Pancreas (tissue), 10 donors: ENCODE results near the gene SPRR5. TPM values are rescaled to one million over a fixed set of nuclear protein-coding genes. Genes with fewer than 3 reads are reported as not detected.

Source experiments
- ATAC-seq, 4 donors: fragments of 200-7000 bp; cut with Tn5 transposase; one replicate each; pipeline versions ENCODE4 v1.8.0 to v1.9.1; 2020; ENCODE audit warnings: mild to moderate bottlenecking in 4 of 4, moderate library complexity in 4 of 4
- DNase-seq, 6 donors: peaks; one replicate each; pipeline ENCODE4 v3.0.0-alpha.2; 2020
- FAIRE-seq: peaks from 2 replicates; lab custom pipeline; 2012; peaks lifted over from hg19 to GRCh38; lab: Jason Lieb, UNC
- H3K27ac ChIP-seq, 4 donors: fragments of 200-600 bp; sonication (generic); 1 replicate in 3 of 4; 2 replicates in 1 of 4; pipeline versions ENCODE4 v1.5.0 to v1.8.0; 2020
- H3K27me3 ChIP-seq, 4 donors: fragments of 200-600 bp; one replicate each; pipeline ENCODE4 v1.8.0; 2021
- H3K36me3 ChIP-seq, 3 donors: fragments of 200-600 bp; sonication (generic) in 1 of 3; one replicate each; pipeline versions ENCODE4 v1.5.0 to v1.8.0; 2020 to 2021
- H3K4me1 ChIP-seq, 3 donors: fragments of 200-600 bp; one replicate each; pipeline ENCODE4 v1.8.0; 2021
- H3K4me3 ChIP-seq, 4 donors: fragments of 200-600 bp; sonication (generic) in 2 of 4; one replicate each; pipeline versions ENCODE4 v1.5.0 to v1.8.0; 2020 to 2021
- H3K9me3 ChIP-seq, 4 donors: fragments of 200-600 bp; one replicate each; pipeline ENCODE4 v1.8.0; 2021
- WGBS, 2 donors: extraction: QIAGEN DNeasy Blood & Tissue Kit; methylation state at CpG; one replicate each; pipeline ENCODE4 v1.1.7; 2013; 5-methylcytosine and 5-hydroxymethylcytosine counted together
- intact Hi-C, 3 donors: fragments of 100-400 bp; cut with DNase I; formaldehyde crosslinking; loops; one replicate each; pipeline versions ENCODE4 v1.11.1 to v1.14.2; 2022
- polyA plus RNA-seq, 2 donors: library from polyadenylated mRNA; stranded (reverse); fragments of 200-250 nt; gene quantifications; one replicate each; pipeline ENCODE4 v1.2.3, GENCODE V29; 2013
- total RNA-seq, 6 donors: library from RNA; stranded (reverse); fragmentation: NEBNext Ultra II Directional in 4 of 6; extraction: Animal tissue kit (Norgen Biotek cat#: 25700) in 4 of 6; gene quantifications; one replicate each; pipeline versions ENCODE4 v1.2.1 to v1.2.4, GENCODE V29; 2021 to 2023
- TF ChIP-seq, protein P1 (sequence below), 4 donors: fragments of 200-600 bp; sonication (generic) in 3 of 4; IDR thresholded peaks; one replicate each; pipeline versions ENCODE4 v1.5.0 to v1.8.0; 2021; ENCODE audit warnings: antibody characterized with exemption in 4 of 4
- donor health status: healthy with polysubstance abuse.
- donor health status: DM: no; HTN: no; CAD: no; lungs with moderate emphysema.
- donor health status: DM: no; HTN: no; CAD: no.
- donor health status: control.
- donor health status: control.
- donor health status: Bipolar disorder and iron deficiency.
- donor health status: DM: yes; HTN: yes; CAD: no.
- donor health status: DM: no; HTN: no; CAD: no.
- donor health status: DM: no; HTN: no; CAD: no.
- donor health status: DM: yes; HTN: yes; CAD: no.

The SPRR5 gene
- total and polyA plus RNA-seq, 8 donors = not detected

DNA sequence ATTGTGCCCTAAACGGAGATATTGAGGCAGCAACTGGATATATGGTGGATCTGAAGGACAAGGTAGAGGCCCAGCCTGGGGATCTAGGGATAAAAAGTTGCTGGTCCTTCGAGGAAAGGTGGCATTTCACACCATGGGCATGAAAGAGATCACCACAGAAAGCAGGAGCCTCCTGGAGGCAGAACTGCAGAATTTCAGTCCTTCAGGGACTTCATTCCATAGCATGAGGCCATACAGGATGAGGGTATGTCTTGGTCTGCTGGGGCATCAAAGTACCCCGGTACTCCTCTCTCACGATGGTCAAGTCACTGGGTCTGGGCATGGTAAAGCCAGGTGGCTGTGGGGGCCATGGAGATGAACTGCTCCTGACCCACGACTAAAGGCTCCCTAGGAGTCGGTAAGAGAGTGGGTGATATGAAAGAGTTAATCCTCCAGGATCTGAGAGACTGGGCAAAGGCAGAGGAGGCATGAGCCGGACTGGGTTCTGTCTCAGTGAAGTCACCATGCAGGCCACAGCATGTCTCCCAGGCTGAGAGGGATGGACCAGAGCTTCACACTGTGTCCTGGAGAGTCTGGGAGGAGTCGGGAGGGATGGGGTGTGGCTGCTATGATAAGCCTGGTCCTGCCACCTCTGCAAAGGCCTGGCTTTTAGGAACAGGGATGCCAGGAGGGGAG is 5.8 kb upstream of the SPRR5 start:
- no peaks in the 10 kb centered on the region for H3K9me3 ChIP-seq
- ATAC-seq (no peak), FAIRE-seq (no peak), DNase-seq (no peak)
- H3K4me3 ChIP-seq = no peak overlapping the region
- no peaks in the 10 kb centered on the region for H3K27me3 ChIP-seq
- WGBS, 2 donors = 54 to 57% methylated on average over 8 of the region's 8 CpGs
- H3K4me1 ChIP-seq = no peaks in the 10 kb centered on the region
- no peaks in the 10 kb centered on the region for H3K36me3 ChIP-seq
- TF ChIP-seq, protein P1, sequence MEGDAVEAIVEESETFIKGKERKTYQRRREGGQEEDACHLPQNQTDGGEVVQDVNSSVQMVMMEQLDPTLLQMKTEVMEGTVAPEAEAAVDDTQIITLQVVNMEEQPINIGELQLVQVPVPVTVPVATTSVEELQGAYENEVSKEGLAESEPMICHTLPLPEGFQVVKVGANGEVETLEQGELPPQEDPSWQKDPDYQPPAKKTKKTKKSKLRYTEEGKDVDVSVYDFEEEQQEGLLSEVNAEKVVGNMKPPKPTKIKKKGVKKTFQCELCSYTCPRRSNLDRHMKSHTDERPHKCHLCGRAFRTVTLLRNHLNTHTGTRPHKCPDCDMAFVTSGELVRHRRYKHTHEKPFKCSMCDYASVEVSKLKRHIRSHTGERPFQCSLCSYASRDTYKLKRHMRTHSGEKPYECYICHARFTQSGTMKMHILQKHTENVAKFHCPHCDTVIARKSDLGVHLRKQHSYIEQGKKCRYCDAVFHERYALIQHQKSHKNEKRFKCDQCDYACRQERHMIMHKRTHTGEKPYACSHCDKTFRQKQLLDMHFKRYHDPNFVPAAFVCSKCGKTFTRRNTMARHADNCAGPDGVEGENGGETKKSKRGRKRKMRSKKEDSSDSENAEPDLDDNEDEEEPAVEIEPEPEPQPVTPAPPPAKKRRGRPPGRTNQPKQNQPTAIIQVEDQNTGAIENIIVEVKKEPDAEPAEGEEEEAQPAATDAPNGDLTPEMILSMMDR (IDR thresholded peaks at IDR 0.05) = no peak
- intact Hi-C loops = no loop called here
- H3K27ac ChIP-seq = no peak overlapping the region

DNA sequence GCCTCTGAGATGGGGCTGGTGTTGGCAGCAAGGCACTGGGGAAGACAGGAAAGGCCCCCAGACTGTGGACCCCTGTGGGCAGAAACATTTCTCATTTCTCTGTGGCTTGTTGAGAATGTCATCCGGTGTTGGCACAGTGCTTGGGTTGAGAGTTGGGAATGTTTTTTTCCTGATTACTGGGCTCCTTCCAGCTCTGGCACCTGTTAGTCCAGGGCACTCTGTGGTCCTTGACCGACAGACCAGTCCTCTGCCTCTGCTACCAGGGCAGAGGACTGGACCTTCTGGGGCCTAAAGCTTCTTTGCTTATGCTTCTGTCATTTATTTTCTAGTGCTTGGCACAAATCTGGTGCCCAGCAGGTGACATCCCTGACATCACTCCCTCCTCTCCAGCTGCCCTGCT is 4.8 kb upstream of the SPRR5 start:
- Histone ChIP-seq H3K4me1 (no peaks in the 10 kb centered on the region), H3K27ac (no peak overlapping the region), H3K4me3 (no peak overlapping the region), H3K27me3 (no peaks in the 10 kb centered on the region), H3K9me3 (no peaks in the 10 kb centered on the region), H3K36me3 (no peaks in the 10 kb centered on the region)
- FAIRE-seq (no peak), ATAC-seq (no peak), DNase-seq (no peak)
- intact Hi-C loops = no loop called here
- TF ChIP-seq, protein P1 (IDR thresholded peaks at IDR 0.05) = no peak
- WGBS, 2 donors = 49 to 72% methylated on average over 2 of the region's 2 CpGs

DNA sequence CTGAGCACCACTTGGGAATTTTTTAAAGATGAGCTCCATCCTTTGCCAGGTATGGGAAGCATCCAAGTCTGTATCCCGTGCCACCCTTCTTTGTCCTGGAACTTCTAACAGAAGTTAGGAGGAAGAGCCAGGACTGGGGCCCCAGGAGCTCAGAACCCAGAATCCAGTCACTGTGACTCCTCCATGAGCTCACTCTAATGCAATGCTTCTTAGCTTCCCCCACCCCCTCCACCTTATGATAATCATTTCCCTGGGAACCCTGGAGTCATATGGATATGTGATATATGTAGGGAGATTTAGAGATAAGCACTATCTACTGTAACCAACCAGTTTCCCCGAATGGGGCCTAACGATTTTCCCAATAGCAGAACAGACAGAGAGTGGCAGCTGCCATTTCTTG is 758 bp upstream of the SPRR5 start:
- 54 to 66% methylated on average over 3 of the region's 3 CpGs for whole genome bisulfite sequencing, 2 donors
- H3K4me1 ChIP-seq = no peaks in the 10 kb centered on the region
- ATAC-seq = no peak

DNA sequence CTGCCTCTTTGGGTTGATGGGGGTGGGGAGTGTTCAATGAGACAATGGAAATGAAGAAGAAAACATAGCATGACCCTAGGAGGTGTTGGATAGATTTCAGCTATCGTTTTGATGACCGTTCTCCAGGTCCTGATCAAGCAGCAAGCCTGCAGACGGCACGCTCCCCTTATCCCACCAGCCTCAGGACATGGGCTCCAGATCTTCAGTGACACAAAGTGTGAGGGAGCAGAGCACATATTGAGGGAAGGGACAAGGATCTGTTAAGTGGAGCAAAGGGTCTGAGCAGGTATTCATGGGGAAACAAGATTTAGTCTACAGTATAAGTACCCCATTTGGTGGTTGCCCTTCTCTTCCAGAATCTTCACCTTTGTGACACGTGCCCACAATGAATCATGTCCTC is 4.7 kb downstream of the SPRR5 start:
- no peak overlapping the region for H3K4me3 ChIP-seq
- intact Hi-C loops = no loop called here
- no peaks in the 10 kb centered on the region for H3K4me1 ChIP-seq
- FAIRE-seq (no peak), DNase-seq (no peak), ATAC-seq (no peak)
- H3K27me3 ChIP-seq = no peaks in the 10 kb centered on the region
- no peak overlapping the region for H3K27ac ChIP-seq
- 69 to 81% methylated on average over 5 of the region's 5 CpGs for WGBS, 2 donors
- TF ChIP-seq, protein P1 (IDR thresholded peaks at IDR 0.05) = no peak
- H3K36me3 ChIP-seq = no peaks in the 10 kb centered on the region
- H3K9me3 ChIP-seq = no peaks in the 10 kb centered on the region

More for the DNA sequence above, 758 bp upstream of the SPRR5 start:
- H3K27me3 ChIP-seq = no peaks in the 10 kb centered on the region
- TF ChIP-seq, protein P1 (IDR thresholded peaks at IDR 0.05) = no peak
- DNase-seq = no peak
- intact Hi-C loops = no loop called here
- H3K9me3 ChIP-seq = no peaks in the 10 kb centered on the region
- no peaks in the 10 kb centered on the region for H3K36me3 ChIP-seq
- FAIRE-seq = no peak
- H3K4me3 ChIP-seq = no peak overlapping the region
- no peak overlapping the region for H3K27ac ChIP-seq

DNA sequence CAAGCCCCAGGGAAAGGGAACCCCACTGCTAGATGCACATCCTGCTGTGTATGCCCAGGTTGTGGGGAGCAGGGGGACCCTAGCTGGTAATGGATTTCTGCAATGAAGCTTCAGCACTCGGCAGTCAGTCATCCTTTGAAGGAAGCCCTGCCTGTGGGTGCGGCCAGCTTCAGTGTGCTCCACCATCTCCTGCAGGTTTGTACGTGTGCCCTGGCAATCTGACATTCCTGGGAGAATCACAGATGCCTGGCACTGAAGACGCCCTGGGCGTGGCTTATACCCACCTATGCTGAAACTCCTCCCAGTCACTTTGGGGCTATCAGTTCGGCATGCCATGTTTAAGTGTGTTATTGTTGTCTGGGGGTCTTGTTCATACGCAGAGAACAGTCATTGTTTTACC is 6.8 kb downstream of the SPRR5 start:
- intact Hi-C loops = no loop called here
- no peak overlapping the region for H3K4me3 ChIP-seq
- no peaks in the 10 kb centered on the region for H3K9me3 ChIP-seq
- no peak for DNase-seq
- no peak for ATAC-seq
- no peaks in the 10 kb centered on the region for H3K27me3 ChIP-seq
- no peaks in the 10 kb centered on the region for H3K4me1 ChIP-seq
- no peak overlapping the region for H3K27ac ChIP-seq
- no peaks in the 10 kb centered on the region for H3K36me3 ChIP-seq
- WGBS, 2 donors = 41 to 52% methylated on average over 7 of the region's 7 CpGs
- TF ChIP-seq, protein P1 (IDR thresholded peaks at IDR 0.05) = no peak
- no peak for FAIRE-seq
